Skeletal muscle satellite cell (primary cell): Measurements from ENCODE around the gene AKT3.

Source experiments
- H3K27me3 ChIP-seq: 2 replicates; pipeline ENCODE4 v1.7.0; 2013; ENCODE audit warnings: low read length; ENCODE audit not compliant: control insufficient read depth, insufficient read depth
- H3K36me3 ChIP-seq: 2 replicates; pipeline ENCODE4 v1.7.0; 2013; ENCODE audit warnings: mild to moderate bottlenecking, control low read depth, low read length; ENCODE audit not compliant: insufficient read depth
- H3K4me1 ChIP-seq: 2 replicates; pipeline ENCODE4 v1.7.0; 2013; ENCODE audit warnings: low read length; ENCODE audit not compliant: control insufficient read depth, insufficient read depth
- H3K4me2 ChIP-seq: 2 replicates; pipeline ENCODE4 v1.7.0; 2013; ENCODE audit warnings: mild to moderate bottlenecking, low read length
- H3K4me3 ChIP-seq: 2 replicates; pipeline ENCODE4 v1.7.0; 2013; ENCODE audit warnings: low read length
- H3K9ac ChIP-seq: 2 replicates; pipeline ENCODE4 v1.7.0; 2013; ENCODE audit warnings: mild to moderate bottlenecking, low read depth, low read length, moderate library complexity
- H3K9me3 ChIP-seq: replicated peaks from 2 replicates; pipeline ENCODE4 v1.7.0; 2013; ENCODE audit warnings: mild to moderate bottlenecking, control low read depth, low read length

AKT3 gene

DNA sequence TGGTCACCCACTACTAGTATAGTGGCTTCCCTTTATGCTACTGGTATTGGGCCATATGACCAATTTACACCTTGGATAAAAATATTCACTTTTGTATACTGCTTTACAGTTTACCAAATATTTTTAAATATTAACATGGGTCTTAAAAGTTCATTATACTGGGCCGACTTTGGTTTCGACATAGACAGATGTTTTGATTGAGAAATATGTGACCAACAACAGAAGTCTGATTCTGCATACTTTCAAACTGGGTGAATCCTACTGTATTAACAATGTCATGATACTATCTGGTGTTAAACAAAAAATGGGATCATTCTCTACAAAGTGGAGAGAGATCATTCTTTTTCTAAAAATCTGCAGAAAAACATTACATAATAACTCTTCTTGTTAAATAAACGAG lies 134.8 kb downstream of the AKT3 start:
- Histone ChIP-seq H3K4me1 (peaks cover 54% of the 10 kb centered on the region), H3K27me3 (no peaks in the 10 kb centered on the region)

DNA sequence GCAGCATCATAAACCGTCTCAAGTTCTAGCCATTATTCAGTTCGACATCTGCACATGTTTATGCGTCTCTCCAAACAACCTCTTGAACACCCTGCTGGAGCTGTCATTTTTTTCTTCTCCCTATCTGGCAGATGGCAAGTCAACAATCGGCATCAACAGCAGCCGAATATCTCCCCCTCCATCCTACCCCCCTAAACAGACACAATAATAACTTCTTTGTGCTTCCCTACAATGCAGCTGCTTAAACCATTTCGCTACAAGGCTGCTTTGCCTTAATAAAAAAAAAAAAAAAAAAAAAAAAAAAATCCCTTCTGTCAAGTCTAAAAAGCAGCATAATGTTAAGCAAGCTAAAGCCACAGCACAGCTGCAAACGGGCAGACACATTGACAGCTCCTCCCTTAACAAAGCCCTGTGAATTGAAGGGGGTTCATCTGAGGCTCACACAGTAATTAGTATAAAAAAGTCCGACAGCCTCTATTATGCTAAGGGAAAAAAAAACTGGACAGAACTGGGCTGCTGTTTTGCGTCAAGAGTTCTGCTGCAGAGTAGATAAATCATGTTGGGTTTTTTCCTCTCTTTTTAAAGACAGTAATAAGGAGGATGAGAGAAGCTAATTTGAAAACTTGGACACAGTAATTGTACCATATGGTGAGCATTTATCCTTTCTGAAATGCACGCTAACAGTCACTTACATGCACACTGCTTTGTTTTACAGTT lies 136.4 kb downstream of the AKT3 start:
- no peaks in the 10 kb centered on the region for H3K27me3 ChIP-seq
- peak overlapping the region; percentile 50 for H3K4me3 ChIP-seq
- H3K9ac ChIP-seq, result peak overlapping the region; percentile 15
- no peaks in the 10 kb centered on the region for H3K36me3 ChIP-seq
- peak overlapping the region; percentile 77 for H3K4me2 ChIP-seq
- no peaks in the 10 kb centered on the region for H3K9me3 ChIP-seq
- H3K4me1 ChIP-seq, result peaks cover 43% of the 10 kb centered on the region

More for the DNA sequence above, 134.8 kb downstream of the AKT3 start:
- Histone ChIP-seq H3K9me3 (no peaks in the 10 kb centered on the region), H3K36me3 (no peaks in the 10 kb centered on the region), H3K4me3 (no peak overlapping the region), H3K4me2 (no peak overlapping the region), H3K9ac (no peak overlapping the region)

DNA sequence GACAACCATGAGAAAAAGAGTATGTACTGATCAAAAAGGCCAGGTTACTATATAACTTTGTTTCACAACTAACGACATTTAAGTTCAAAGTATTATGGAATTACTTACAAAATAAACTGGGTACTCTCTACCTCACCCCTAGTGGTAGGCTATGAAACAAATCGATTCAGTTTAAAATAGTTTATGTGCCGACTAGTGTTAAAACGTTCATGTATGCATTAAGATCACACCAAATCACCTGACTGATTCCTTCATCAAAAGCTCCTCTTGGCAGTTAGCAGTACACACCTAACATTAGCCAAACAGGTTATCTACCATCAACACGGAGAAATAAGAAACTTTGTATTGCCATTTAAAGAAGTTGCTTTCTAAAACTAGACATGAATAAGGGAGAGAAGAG lies 137.1 kb downstream of the AKT3 start:
- Histone ChIP-seq H3K4me1 (peaks cover 39% of the 10 kb centered on the region), H3K9ac (peak overlapping the region; percentile 15), H3K4me3 (peak overlapping the region; percentile 50), H3K4me2 (peak overlapping the region; percentile 77), H3K9me3 (no peaks in the 10 kb centered on the region), H3K27me3 (no peaks in the 10 kb centered on the region), H3K36me3 (no peaks in the 10 kb centered on the region)

DNA sequence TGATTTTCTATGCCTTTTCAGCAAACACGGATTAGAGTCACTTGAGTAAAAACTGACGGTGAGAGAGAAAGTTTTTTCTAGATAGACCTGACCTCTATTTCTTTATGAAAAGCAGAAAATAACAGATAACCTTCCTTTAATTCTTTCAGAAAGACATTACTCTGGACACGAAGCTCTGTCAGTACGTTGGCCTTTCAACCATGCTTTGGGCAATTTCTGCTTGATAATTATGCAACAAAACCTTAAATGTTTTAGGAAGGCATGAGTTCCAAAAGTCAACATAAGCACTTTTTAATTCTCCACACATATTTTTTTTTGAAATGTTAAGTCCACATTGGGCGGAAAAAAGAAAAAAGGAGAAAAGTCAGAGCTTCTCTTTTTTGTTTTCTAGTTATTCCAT lies 137.8 kb downstream of the AKT3 start:
- Histone ChIP-seq H3K4me1 (peaks cover 39% of the 10 kb centered on the region), H3K36me3 (no peaks in the 10 kb centered on the region), H3K4me3 (no peak overlapping the region), H3K9ac (no peak overlapping the region), H3K4me2 (no peak overlapping the region), H3K9me3 (no peaks in the 10 kb centered on the region), H3K27me3 (no peaks in the 10 kb centered on the region)

DNA sequence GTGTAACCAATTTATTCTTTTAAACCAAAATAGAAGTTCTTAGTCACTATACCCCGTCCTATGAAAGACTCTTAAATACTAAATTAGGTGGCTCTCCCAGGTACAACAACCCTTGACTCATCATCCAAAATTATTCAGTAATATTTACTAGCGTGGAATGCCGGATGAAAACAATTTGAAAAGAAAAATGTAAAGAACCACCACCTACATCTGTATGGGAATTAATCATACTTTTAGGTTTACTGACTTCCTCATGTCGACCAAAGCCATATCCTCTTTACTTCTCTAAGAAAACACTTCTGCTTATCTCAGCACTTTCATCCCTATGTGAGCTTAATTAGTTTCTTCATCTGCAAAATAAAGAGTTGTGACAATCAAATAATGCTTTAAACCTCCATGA lies 139.6 kb downstream of the AKT3 start:
- Histone ChIP-seq H3K36me3 (no peaks in the 10 kb centered on the region), H3K4me3 (no peak overlapping the region), H3K9me3 (no peaks in the 10 kb centered on the region), H3K9ac (no peak overlapping the region), H3K4me2 (no peak overlapping the region), H3K27me3 (no peaks in the 10 kb centered on the region), H3K4me1 (peaks cover 30% of the 10 kb centered on the region)

DNA sequence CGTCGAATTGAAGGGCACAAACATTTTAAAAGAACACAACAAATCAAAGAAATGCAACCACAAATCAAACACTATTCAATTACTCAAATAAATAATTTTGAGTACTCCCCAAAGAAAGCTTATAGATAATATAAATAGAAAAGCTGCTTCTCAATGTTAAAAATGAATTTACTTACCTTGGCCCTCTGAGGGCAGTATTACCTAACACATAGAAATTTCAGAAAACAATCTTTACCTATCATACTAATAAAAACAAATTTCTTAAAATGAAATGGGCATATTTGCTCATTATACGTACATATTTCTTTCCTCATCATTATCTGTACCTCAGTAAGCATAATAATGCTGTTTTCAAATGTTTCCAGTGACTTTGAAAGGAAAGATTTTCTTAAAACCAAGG lies 141.8 kb downstream of the AKT3 start:
- no peak overlapping the region for H3K4me2 ChIP-seq
- no peaks in the 10 kb centered on the region for H3K36me3 ChIP-seq
- peaks cover 10% of the 10 kb centered on the region for H3K4me1 ChIP-seq
- H3K4me3 ChIP-seq, result no peak overlapping the region
- no peak overlapping the region for H3K9ac ChIP-seq
- H3K27me3 ChIP-seq, result no peaks in the 10 kb centered on the region
- no peaks in the 10 kb centered on the region for H3K9me3 ChIP-seq

DNA sequence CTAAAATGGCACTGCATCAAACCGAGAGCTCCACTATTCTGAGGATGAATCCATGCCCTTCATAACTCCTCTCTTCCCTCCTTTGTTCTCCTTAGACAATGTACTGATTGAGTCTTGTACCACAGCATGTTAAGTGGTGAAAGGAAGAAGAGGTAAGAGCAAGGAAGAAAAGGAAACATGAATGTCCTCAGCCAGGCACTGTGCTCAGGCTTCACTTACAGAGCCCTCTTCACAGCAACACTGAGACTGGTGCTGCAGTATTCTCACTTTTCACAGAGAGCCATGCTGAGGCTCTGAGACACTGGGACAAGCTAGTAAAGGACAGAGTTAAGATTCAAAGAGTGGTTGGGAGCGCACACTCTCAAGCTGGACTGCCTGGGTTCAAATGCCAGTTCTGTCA lies 143.5 kb downstream of the AKT3 start:
- no peak overlapping the region for H3K4me3 ChIP-seq
- no peaks in the 10 kb centered on the region for H3K9me3 ChIP-seq
- no peaks in the 10 kb centered on the region for H3K36me3 ChIP-seq
- H3K9ac ChIP-seq, result no peak overlapping the region
- no peaks in the 10 kb centered on the region for H3K27me3 ChIP-seq
- H3K4me2 ChIP-seq, result no peak overlapping the region
- peaks cover 3% of the 10 kb centered on the region for H3K4me1 ChIP-seq

DNA sequence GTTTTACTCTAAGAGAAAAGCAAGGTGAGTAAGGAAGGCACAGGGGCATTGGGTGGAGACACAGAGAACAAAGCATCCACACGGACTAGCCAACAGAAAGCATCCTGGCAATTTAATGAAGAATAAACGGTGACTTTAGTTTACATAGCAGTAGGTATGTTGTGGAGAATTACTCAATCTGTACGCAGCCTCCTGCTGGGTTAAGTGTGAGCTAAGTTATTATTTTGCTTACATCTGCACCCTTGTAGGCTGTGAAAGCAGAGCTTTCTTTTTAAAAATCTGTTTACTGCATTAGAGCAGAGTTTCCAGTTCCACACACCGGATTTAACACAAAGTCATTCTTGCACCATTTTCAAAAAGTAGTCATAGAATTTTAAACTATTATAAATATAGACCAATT lies 144.5 kb downstream of the AKT3 start:
- no peak overlapping the region for H3K4me2 ChIP-seq
- H3K9ac ChIP-seq, result no peak overlapping the region
- H3K4me1 ChIP-seq, result peaks cover 1% of the 10 kb centered on the region
- H3K36me3 ChIP-seq, result no peaks in the 10 kb centered on the region
- H3K27me3 ChIP-seq, result no peaks in the 10 kb centered on the region
- no peak overlapping the region for H3K4me3 ChIP-seq
- H3K9me3 ChIP-seq, result no peaks in the 10 kb centered on the region

DNA sequence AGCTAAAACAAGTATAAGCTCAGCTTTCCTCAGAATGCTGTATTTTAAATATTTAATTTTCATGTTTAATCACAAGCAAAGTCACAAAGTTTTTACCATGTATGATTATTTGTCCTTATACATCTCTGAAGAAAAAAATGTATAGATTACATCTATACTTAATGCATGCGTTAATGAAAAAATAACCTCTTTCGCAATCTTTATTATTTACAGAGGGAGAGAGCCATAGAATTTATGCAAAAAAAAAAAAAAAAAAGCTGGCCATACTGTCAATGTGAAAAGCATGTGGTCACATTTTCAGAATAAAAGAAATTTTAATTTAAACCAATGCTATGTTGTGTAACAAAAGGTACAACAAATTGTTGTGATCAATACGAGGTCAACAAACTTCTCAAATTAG lies 148.2 kb downstream of the AKT3 start:
- Histone ChIP-seq H3K36me3 (no peaks in the 10 kb centered on the region), H3K4me3 (no peak overlapping the region), H3K9ac (no peak overlapping the region), H3K4me1 (no peaks in the 10 kb centered on the region), H3K27me3 (no peaks in the 10 kb centered on the region), H3K4me2 (no peak overlapping the region), H3K9me3 (no peaks in the 10 kb centered on the region)

DNA sequence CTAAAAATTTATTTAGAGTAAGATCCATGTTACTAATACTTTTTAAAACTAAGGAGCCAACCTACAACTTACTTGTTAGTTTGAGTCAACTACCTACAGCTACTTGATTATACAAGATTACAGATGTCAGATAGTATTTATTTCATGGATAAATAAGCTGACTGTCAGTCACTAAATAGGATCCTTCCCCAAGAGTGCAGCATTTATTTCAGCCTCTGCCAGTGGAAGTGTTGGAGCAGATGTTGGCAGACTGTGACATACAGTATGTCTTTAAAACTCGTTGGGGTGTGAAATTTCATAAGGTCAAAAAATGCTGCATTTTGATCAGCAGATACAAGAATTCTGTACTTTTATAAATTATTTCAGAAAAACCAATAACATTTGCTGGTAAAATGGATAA lies 156.2 kb downstream of the AKT3 start:
- no peaks in the 10 kb centered on the region for H3K4me1 ChIP-seq
- H3K9ac ChIP-seq, result no peak overlapping the region
- H3K9me3 ChIP-seq, result no peaks in the 10 kb centered on the region
- H3K36me3 ChIP-seq, result peaks cover 6% of the 10 kb centered on the region
- H3K4me3 ChIP-seq, result no peak overlapping the region
- no peaks in the 10 kb centered on the region for H3K27me3 ChIP-seq
- H3K4me2 ChIP-seq, result no peak overlapping the region

DNA sequence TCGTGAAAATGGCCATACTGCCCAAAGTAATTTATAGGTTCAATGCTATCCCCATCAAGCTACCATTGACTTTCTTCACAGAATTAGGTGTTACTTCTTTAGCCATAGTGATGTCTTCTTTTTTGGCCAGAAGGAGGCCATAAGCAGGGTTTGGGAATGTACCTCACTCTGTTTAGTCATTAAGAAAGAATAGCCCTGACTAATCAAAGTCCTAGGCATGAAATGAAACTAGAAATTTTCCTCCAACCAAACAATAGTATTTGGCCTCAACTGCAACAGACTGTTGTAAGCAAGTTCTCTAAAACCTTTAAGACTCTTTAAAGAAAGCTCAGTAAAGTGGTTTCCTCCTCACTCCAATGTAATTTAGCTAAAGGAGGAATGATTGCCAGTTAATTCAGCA lies 163.9 kb downstream of the AKT3 start:
- H3K9me3 ChIP-seq, result no peaks in the 10 kb centered on the region
- H3K4me1 ChIP-seq, result no peaks in the 10 kb centered on the region
- H3K4me2 ChIP-seq, result no peak overlapping the region
- H3K9ac ChIP-seq, result no peak overlapping the region
- H3K36me3 ChIP-seq, result peaks cover 5% of the 10 kb centered on the region
- H3K4me3 ChIP-seq, result no peak overlapping the region
- no peaks in the 10 kb centered on the region for H3K27me3 ChIP-seq

DNA sequence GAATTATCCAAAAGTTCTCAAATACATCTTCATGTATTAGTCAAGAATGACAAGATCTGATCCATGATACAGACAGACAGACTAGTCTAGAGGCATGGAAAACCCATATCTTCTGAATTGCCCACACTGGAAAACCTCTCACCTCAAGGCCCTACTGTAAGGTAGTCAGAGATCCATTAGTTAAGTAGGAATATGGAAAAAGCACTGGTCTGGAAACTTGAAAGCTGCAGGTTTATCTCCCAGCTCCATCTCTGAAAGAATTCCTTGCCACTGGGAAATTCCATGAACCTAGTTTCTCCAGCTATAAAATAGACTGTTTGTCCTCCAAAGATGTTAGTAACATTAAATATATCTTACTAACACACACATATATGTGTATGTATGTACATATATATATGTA lies 169.2 kb downstream of the AKT3 start:
- H3K9me3 ChIP-seq, result no peaks in the 10 kb centered on the region
- H3K9ac ChIP-seq, result no peak overlapping the region
- no peak overlapping the region for H3K4me2 ChIP-seq
- peaks cover 2% of the 10 kb centered on the region for H3K36me3 ChIP-seq
- H3K4me1 ChIP-seq, result no peaks in the 10 kb centered on the region
- H3K27me3 ChIP-seq, result no peaks in the 10 kb centered on the region
- H3K4me3 ChIP-seq, result no peak overlapping the region
